Body of pancreas (tissue), 4 donors: ENCODE measurements around the gene SRGAP1. TPM values are rescaled to one million over a fixed set of nuclear protein-coding genes. Genes with fewer than 3 reads are reported as not detected.

Experiments used
- ATAC-seq: fragments of 150-250 bp; one replicate; pipeline ENCODE4 v1.9.1; 2016
- DNase-seq, 4 donors: peaks; one replicate each; pipeline ENCODE4 v3.0.0-alpha.2; 2019
- H3K27ac ChIP-seq, 4 donors: fragments of 200-600 bp; sonication (generic); 1 replicate in 3 of 4; 2 replicates in 1 of 4; pipeline versions ENCODE4 v1.5.1 to v1.6.1; 2016 to 2019; ENCODE audit warnings: mild to moderate bottlenecking in 1 of 4, mixed read lengths in 1 of 4, moderate library complexity in 1 of 4
- H3K27me3 ChIP-seq, 2 donors: fragments of 200-600 bp; sonication (generic); one replicate each; pipeline ENCODE4 v1.6.0; 2016; ENCODE audit warnings: mild to moderate bottlenecking in 1 of 2
- H3K36me3 ChIP-seq, 2 donors: fragments of 200-600 bp; sonication (generic); replicated peaks in 1 of 2; 2 replicates each; pipeline ENCODE4 v1.5.1; 2016; ENCODE audit warnings: low read depth in 2 of 2; ENCODE audit not compliant: insufficient read depth in 1 of 2
- H3K4me1 ChIP-seq: fragments of 200-600 bp; sonication (generic); one replicate; pipeline ENCODE4 v1.6.0; 2016
- H3K4me3 ChIP-seq, 2 donors: fragments of 200-600 bp; sonication (generic); 1 replicate in 1 of 2; 2 replicates in 1 of 2; pipeline ENCODE4 v1.5.1; 2016 to 2019
- H3K9me3 ChIP-seq, 3 donors: fragments of 200-600 bp; sonication (generic); 1 replicate in 2 of 3; 2 replicates in 1 of 3; pipeline ENCODE4 v1.5.1; 2016
- CTCF ChIP-seq, 7 experiments: fragments of 450-650 bp in 4 of 7; fragments of 200-600 bp in 3 of 7; sonication (generic) in 3 of 7; IDR thresholded peaks; one replicate each; pipeline ENCODE4 v1.5.1; 2016 to 2019; ENCODE audit warnings: antibody characterized with exemption in 7 of 7
- POLR2A ChIP-seq, 3 donors: fragments of 450-650 bp; IDR thresholded peaks; one replicate each; pipeline ENCODE4 v1.6.1; 2016; ENCODE audit warnings: antibody characterized with exemption in 3 of 3, mild to moderate bottlenecking in 2 of 3
- WGBS, 2 donors: methylation state at CpG; one replicate each; pipeline ENCODE4 v1.1.5; 2017; 5-methylcytosine and 5-hydroxymethylcytosine counted together
- intact Hi-C: fragments of 100-400 bp; cut with DNase I; formaldehyde crosslinking; loops from one replicate; pipeline ENCODE4 v1.15.1; 2023
- total RNA-seq, 2 donors: library from RNA; depleted of rRNA; stranded (reverse); fragments of >200 nt; gene quantifications; one replicate each; pipeline ENCODE4 v1.1.0, GENCODE V29; 2016

SRGAP1 gene
- total RNA-seq, 2 donors from 2014 or later: 8.8 to 14.8 TPM

- no peak for TF ChIP-seq CTCF (IDR thresholded peaks at IDR 0.05)
- no peak for TF ChIP-seq POLR2A (IDR thresholded peaks at IDR 0.05)
- H3K9me3 ChIP-seq: no peaks in the 10 kb centered on the region
- ATAC-seq: no peak
Measured at GRCh38 chr12:63968673-63969072, 124.2 kb downstream of the SRGAP1 start.

GRCh38 chr12:63976902-63977395 lies 132.4 kb downstream of the SRGAP1 start:
- no peaks in the 10 kb centered on the region for H3K36me3 ChIP-seq
- H3K27me3 ChIP-seq: no peaks in the 10 kb centered on the region
- no peak for ATAC-seq
- 54% methylated on average over 4 of the region's 4 CpGs for WGBS, 2 donors
- intact Hi-C loops: no loop called here
- TF ChIP-seq POLR2A (IDR thresholded peaks at IDR 0.05) (no peak), CTCF (IDR thresholded peaks at IDR 0.05) (no peak)
- H3K9me3 ChIP-seq: no peaks in the 10 kb centered on the region
- no peak overlapping the region for H3K27ac ChIP-seq
- DNase-seq: no peak
- H3K4me1 ChIP-seq: peaks cover 9% of the 10 kb centered on the region
- no peak overlapping the region for H3K4me3 ChIP-seq

More at GRCh38 chr12:63968673-63969072, 124.2 kb downstream of the SRGAP1 start:
- DNase-seq: no peak
- WGBS, 2 donors: 90 to 92% methylated on average over 6 of the region's 6 CpGs
- no peak overlapping the region for H3K27ac ChIP-seq
- no peaks in the 10 kb centered on the region for H3K27me3 ChIP-seq
- H3K4me3 ChIP-seq: no peak overlapping the region
- no peaks in the 10 kb centered on the region for H3K36me3 ChIP-seq
- intact Hi-C loops: no loop called here
- H3K4me1 ChIP-seq: peaks cover 2% of the 10 kb centered on the region

- H3K4me3 ChIP-seq: no peak overlapping the region
- DNase-seq: no peak
- ATAC-seq: no peak
- intact Hi-C loops: no loop called here
- H3K4me1 ChIP-seq: peaks cover 9% of the 10 kb centered on the region
- no peak overlapping the region for H3K27ac ChIP-seq
- WGBS, 2 donors: 57 to 65% methylated on average over 4 of the region's 4 CpGs
- no peaks in the 10 kb centered on the region for H3K36me3 ChIP-seq
- H3K27me3 ChIP-seq: no peaks in the 10 kb centered on the region
- no peaks in the 10 kb centered on the region for H3K9me3 ChIP-seq
- TF ChIP-seq POLR2A (IDR thresholded peaks at IDR 0.05): no peak
- no peak for TF ChIP-seq CTCF (IDR thresholded peaks at IDR 0.05)
Measured at GRCh38 chr12:63977441-63977840, 132.9 kb downstream of the SRGAP1 start.

- ATAC-seq: no peak
- H3K9me3 ChIP-seq: no peaks in the 10 kb centered on the region
- TF ChIP-seq CTCF (IDR thresholded peaks at IDR 0.05) (no peak), POLR2A (IDR thresholded peaks at IDR 0.05) (no peak)
- peaks cover 9% of the 10 kb centered on the region for H3K4me1 ChIP-seq
- H3K27ac ChIP-seq: no peak overlapping the region
- intact Hi-C loops: no loop called here
- 61 to 75% methylated on average over 1 of the region's 1 CpG for WGBS, 2 donors
- no peak overlapping the region for H3K4me3 ChIP-seq
- H3K27me3 ChIP-seq: no peaks in the 10 kb centered on the region
- DNase-seq: no peak
- H3K36me3 ChIP-seq: no peaks in the 10 kb centered on the region
Measured at GRCh38 chr12:63978519-63978918, 134.0 kb downstream of the SRGAP1 start.

- Histone ChIP-seq H3K27ac (no peak overlapping the region), H3K4me1 (peaks cover 9% of the 10 kb centered on the region), H3K9me3 (no peaks in the 10 kb centered on the region), H3K27me3 (no peaks in the 10 kb centered on the region), H3K4me3 (no peak overlapping the region), H3K36me3 (no peaks in the 10 kb centered on the region)
- ATAC-seq (no peak), DNase-seq (no peak)
- intact Hi-C loops: no loop called here
- WGBS, 2 donors: 73 to 82% methylated on average over 4 of the region's 4 CpGs
- TF ChIP-seq CTCF (IDR thresholded peaks at IDR 0.05) (no peak), POLR2A (IDR thresholded peaks at IDR 0.05) (no peak)
Measured at GRCh38 chr12:63980211-63980610, 135.7 kb downstream of the SRGAP1 start.
